GM12875 (cell line): ENCODE results near the gene SERINC5.

ENCODE experiments used
- H3K4me3 ChIP-seq: one replicate; pipeline ENCODE4 v1.5.1; 2011; ENCODE audit warnings: low read depth, low read length, control low read depth
- TF ChIP-seq, protein P1 (sequence below): IDR thresholded peaks from 2 replicates; pipeline ENCODE4 v1.5.1; 2011; ENCODE audit warnings: low read depth, mild to moderate bottlenecking, control low read depth, inconsistent platforms, low read length, moderate library complexity, borderline replicate concordance; ENCODE audit not compliant: insufficient read depth

The SERINC5 gene

DNA sequence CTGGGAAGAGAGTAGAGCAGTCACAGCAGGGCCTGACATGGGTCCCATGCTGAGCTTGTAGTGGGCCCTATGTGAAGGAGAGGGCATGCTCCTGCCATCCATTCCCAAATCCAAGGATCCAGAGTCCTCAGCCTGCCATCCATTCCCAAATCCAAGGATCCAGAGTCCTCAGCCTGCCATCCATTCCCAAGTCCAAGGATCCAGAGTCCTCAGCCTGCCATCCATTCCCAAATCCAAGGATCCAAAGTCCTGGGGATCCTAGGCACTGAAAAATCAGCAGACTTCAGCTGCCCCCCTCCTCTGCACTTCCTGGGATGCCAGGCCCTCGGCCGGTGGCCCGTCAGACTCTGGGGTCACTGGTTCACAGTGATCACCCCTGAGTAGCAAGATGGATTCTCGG lies 187.1 kb downstream of the SERINC5 start:
- TF ChIP-seq, protein P1, sequence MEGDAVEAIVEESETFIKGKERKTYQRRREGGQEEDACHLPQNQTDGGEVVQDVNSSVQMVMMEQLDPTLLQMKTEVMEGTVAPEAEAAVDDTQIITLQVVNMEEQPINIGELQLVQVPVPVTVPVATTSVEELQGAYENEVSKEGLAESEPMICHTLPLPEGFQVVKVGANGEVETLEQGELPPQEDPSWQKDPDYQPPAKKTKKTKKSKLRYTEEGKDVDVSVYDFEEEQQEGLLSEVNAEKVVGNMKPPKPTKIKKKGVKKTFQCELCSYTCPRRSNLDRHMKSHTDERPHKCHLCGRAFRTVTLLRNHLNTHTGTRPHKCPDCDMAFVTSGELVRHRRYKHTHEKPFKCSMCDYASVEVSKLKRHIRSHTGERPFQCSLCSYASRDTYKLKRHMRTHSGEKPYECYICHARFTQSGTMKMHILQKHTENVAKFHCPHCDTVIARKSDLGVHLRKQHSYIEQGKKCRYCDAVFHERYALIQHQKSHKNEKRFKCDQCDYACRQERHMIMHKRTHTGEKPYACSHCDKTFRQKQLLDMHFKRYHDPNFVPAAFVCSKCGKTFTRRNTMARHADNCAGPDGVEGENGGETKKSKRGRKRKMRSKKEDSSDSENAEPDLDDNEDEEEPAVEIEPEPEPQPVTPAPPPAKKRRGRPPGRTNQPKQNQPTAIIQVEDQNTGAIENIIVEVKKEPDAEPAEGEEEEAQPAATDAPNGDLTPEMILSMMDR: no peak
- H3K4me3 ChIP-seq: no peak overlapping the region

DNA sequence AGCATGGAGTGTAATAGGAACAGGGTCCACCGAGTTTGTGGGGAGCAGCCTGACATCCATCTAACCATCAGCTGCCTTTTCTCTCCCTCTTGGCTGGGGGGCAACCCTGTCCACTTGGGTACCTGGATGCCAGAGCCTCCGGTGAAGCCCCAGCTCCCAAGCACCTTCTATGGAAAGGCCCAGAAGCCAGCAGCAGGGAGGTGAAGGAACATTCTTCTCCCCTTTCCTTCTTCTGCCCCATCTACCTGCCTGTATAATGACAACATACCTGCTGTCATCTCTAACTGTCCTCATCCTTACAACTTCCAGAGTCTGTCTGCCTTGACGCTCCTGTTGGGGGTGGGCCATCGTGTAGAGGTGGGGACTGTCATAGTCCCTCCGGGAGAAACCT lies 187.6 kb downstream of the SERINC5 start:
- TF ChIP-seq, protein P1: no peak
- H3K4me3 ChIP-seq: no peak overlapping the region

DNA sequence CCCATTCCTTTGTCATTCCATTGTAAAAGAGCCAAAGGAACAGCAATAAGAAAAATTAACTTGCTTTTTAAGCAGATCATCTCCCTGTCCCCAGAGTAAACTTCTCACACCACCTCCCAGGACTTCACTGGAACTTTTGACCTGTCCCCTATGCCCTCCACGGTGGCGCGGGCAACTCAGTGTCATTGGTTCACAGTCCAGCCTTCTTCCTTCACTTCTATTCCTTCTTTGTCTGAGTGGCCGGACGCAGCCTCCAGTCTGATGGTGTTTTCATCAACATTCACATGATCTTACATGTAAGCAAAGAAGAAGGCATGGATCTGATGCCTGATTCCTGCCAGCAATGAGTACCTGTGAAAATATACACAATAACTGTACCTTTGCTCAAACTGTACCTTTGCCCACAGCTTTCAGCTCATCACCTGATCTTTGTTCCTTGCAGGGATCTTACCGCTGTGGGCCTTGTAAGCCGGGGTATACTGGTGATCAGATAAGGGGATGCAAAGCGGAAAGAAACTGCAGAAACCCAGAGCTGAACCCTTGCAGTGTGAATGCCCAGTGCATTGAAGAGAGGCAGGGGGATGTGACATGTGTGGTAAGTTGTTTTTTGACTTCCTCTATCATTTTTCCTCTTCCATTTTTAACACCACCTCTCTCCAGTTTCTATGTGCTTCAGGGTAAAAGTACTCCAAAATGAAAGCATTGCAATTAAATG lies 188.2 kb downstream of the SERINC5 start:
- TF ChIP-seq, protein P1: no peak
- no peak overlapping the region for H3K4me3 ChIP-seq

DNA sequence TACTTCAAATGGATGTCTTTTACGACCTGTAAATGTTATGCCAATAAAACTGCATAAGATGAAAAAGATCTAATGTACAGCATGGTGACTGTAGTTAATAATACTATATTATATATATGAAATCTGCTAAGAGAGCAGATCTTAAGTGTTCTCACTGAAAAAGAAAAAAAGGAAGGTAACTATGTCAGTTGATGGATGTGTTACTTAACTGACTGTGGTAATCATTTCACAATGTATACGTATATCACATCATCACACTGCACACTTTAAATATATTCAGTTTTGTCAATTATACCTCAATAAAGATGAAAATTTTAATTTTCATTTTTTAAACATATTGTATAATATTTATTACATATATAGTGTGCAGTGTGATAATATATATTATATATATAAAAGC lies 188.8 kb downstream of the SERINC5 start:
- TF ChIP-seq, protein P1: no peak
- H3K4me3 ChIP-seq: no peak overlapping the region

DNA sequence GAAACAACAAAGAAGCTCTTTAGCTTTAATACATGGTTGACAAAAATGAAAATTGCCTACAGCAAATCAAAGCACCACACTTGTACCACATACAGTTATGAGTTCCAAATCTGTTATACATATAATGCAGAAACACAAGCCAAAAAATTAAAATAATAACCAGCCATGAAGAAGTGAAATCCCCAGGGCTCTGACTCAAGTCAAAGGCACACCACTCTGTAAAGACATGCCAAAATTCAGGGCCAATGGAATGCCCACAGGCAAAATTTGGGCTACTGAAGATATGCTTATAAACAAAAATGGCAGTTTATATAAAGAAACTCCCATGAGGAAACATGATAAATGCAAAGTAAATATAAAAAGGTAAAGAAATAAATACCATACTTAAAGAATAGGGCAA lies 191.7 kb downstream of the SERINC5 start:
- no peak overlapping the region for H3K4me3 ChIP-seq
- TF ChIP-seq, protein P1: no peak
